Fibroblast of lung (primary cell): ENCODE measurements around the gene ZNF470. TPM values are rescaled to one million over a fixed set of nuclear protein-coding genes. Genes with fewer than 3 reads are reported as not detected.

ENCODE experiments used
- DNase-seq, 2 donors: peaks; one replicate each; pipeline versions ENCODE4 v3.0.0 to v3.0.0-alpha.2; 2010; ENCODE audit warnings: low read depth in 2 of 2
- H2AFZ ChIP-seq: 2 replicates; pipeline ENCODE4 v1.5.1; 2012; ENCODE audit warnings: low read length, control low read depth, inconsistent platforms
- H3K27ac ChIP-seq: 2 replicates; pipeline ENCODE4 v1.5.1; 2011; ENCODE audit warnings: low read length, control low read depth; ENCODE audit not compliant: insufficient read depth
- H3K27me3 ChIP-seq: 2 replicates; pipeline ENCODE4 v1.5.1; 2011; ENCODE audit warnings: mild to moderate bottlenecking, low read length; ENCODE audit not compliant: control insufficient read depth, insufficient read depth
- H3K36me3 ChIP-seq: 2 replicates; pipeline ENCODE4 v1.5.1; 2011; ENCODE audit warnings: low read length; ENCODE audit not compliant: control insufficient read depth, insufficient read depth
- H3K4me1 ChIP-seq: 2 replicates; pipeline ENCODE4 v1.5.1; 2011; ENCODE audit warnings: low read length; ENCODE audit not compliant: control insufficient read depth, insufficient read depth; ENCODE audit errors: extremely low read depth
- H3K4me2 ChIP-seq: 2 replicates; pipeline ENCODE4 v1.5.1; 2011; ENCODE audit warnings: low read length, control low read depth; ENCODE audit not compliant: insufficient read depth; ENCODE audit errors: extremely low read depth
- H3K4me3 ChIP-seq, 4 experiments: fragments of 200-600 bp in 1 of 4; sonication (generic) in 1 of 4; replicated peaks in 1 of 4; 2 replicates each; pipeline ENCODE4 v1.5.1; 2011 to 2016; ENCODE audit warnings: low read length in 4 of 4, low read depth in 3 of 4, mild to moderate bottlenecking in 3 of 4, control low read depth in 2 of 4, inconsistent platforms in 1 of 4, mixed read lengths in 1 of 4; ENCODE audit not compliant: insufficient read depth in 1 of 4; ENCODE audit errors: control extremely low read depth in 1 of 4
- H3K79me2 ChIP-seq: 2 replicates; pipeline ENCODE4 v1.5.1; 2012; ENCODE audit warnings: mild to moderate bottlenecking, low read length, inconsistent platforms; ENCODE audit not compliant: control insufficient read depth, insufficient read depth
- H3K9ac ChIP-seq: 2 replicates; pipeline ENCODE4 v1.5.1; 2011; ENCODE audit warnings: mild to moderate bottlenecking, low read length, control low read depth; ENCODE audit not compliant: insufficient read depth
- H3K9me3 ChIP-seq: 2 replicates; pipeline ENCODE4 v1.5.1; 2012; ENCODE audit warnings: low read depth, low read length; ENCODE audit not compliant: control insufficient read depth, insufficient read depth
- H4K20me1 ChIP-seq: 2 replicates; pipeline ENCODE4 v1.5.1; 2011; ENCODE audit warnings: low read length; ENCODE audit not compliant: control insufficient read depth, insufficient read depth; ENCODE audit errors: extremely low read depth
- CTCF ChIP-seq, 2 donors: IDR thresholded peaks in 1 of 2; conservative IDR thresholded peaks in 1 of 2; 1 replicate in 1 of 2; 2 replicates in 1 of 2; pipeline ENCODE4 v1.5.1; 2011 to 2012; ENCODE audit warnings: low read length in 2 of 2, control low read depth in 1 of 2, inconsistent platforms in 1 of 2, low read depth in 1 of 2, mild to moderate bottlenecking in 1 of 2
- EZH2 ChIP-seq: IDR thresholded peaks from 2 replicates; pipeline ENCODE4 v1.5.1; 2012; ENCODE audit warnings: low read length, control low read depth, mild to moderate bottlenecking; ENCODE audit errors: missing control alignments
- polyA minus RNA-seq: library from RNA; depleted of rRNA, polyadenylated mRNA; stranded (reverse); fragments of >200 nt; gene quantifications from 2 replicates; pipeline ENCODE4 v1.2.3, GENCODE V29; 2011; ENCODE audit warnings: low replicate concordance
- polyA plus RNA-seq, 2 donors: library from polyadenylated mRNA; depleted of rRNA in 1 of 2; stranded (reverse) in 1 of 2; unstranded in 1 of 2; fragments of >200 nt; gene quantifications; 2 replicates each; pipeline ENCODE4 v1.2.1, GENCODE V29; 2011 to 2012; ENCODE audit warnings: missing spikeins in 1 of 2
- total RNA-seq: library from RNA; depleted of rRNA; stranded (reverse); fragments of >200 nt; gene quantifications from 2 replicates; pipeline ENCODE4 v1.2.1, GENCODE V29; 2014

Gene ZNF470
- total RNA-seq (6.9 and 7.3 TPM in 2 replicates), polyA plus RNA-seq (2.0 and 3.0 TPM in 2 replicates), polyA minus RNA-seq (0.82 and 1.0 TPM in 2 replicates)
- 3.1 and 4.2 TPM in 2 replicates for polyA plus RNA-seq (2012)

DNA sequence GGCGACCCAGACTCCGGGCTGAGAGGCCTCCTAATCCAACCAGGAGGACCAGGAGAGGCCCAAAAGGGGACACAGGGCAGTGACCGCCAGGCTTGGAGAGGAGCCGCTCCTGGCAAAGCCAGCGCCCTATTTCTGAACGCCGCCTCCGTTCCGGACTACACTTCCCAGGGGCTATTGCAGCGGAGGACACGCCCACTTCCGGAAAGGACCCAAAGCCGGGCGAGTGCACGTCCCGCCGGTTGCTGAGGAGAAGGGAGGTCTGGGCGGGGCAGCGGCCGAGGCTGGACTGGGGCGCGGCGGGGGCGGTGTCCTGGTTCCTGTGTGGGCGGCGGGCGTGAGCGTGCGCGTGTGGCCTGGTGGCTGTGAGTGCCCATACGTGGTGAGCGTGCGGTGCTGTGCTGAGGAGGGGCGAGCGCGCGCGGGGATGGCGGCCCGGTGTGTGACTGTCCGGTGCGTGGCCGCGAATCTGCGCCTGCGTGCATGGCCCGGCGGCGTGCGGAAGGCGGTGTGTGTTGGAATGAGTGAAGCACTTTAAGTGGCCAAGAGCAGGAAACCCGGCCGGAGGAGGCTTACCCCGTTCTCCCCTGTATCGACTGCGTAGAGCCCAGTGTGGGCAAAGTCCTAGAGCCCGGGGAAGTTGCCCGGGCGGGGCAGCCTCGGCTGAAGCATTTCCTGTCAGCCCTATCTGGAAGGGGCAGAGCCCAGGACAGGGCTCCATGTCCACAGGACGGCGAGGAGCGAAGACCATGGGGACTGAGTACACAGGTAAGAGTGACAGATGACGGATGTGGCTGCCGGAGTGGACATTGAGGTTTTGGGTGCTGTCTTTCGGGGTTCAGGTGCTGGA is at the start of gene ZNF470:
TSS of gene ZNF470 (plus strand) at position 195 of the 847 bp plus-strand sequence. CDS start 2,844 bp downstream, outside the sequence.
- Histone ChIP-seq H3K9ac (peak within 1 kb of the TSS; percentile 61), H4K20me1 (no peaks in the 10 kb centered on the region), H3K4me2 (peak within 1 kb of the TSS; percentile 90), H3K79me2 (no peaks in the 10 kb centered on the region), H3K27ac (peak within 1 kb of the TSS; percentile 59), H3K36me3 (peaks cover 2% of the 10 kb centered on the region), H3K4me1 (no peaks in the 10 kb centered on the region), H2AFZ (peak within 1 kb of the TSS; percentile 100), H3K9me3 (no peaks in the 10 kb centered on the region), H3K4me3 (peak within 1 kb of the TSS; percentile 91 to 99 (median 96)), H3K27me3 (no peaks in the 10 kb centered on the region)
- DNase-seq, result peak; percentile 91
- no peak for TF ChIP-seq EZH2
- no peak for TF ChIP-seq CTCF (conservative IDR thresholded peaks at IDR 0.05 in 1 of 2, IDR thresholded peaks at IDR 0.05 in 1 of 2; ENCODE audit: low read depth in 1 of 2, low read length in 2 of 2)

GRCh38 chr19:56525214-56525860 is 41.9 kb upstream of the ZNF470 start:
- no peak for DNase-seq
- H3K27me3 ChIP-seq, result no peaks in the 10 kb centered on the region

More at GRCh38 chr19:56525214-56525860, 41.9 kb upstream of the ZNF470 start:
- TF ChIP-seq EZH2 (no peak), CTCF (conservative IDR thresholded peaks at IDR 0.05 in 1 of 2, IDR thresholded peaks at IDR 0.05 in 1 of 2; ENCODE audit: low read depth in 1 of 2, low read length in 2 of 2) (no peak)
- Histone ChIP-seq H3K79me2 (no peaks in the 10 kb centered on the region), H3K27ac (no peak overlapping the region), H3K9ac (no peak overlapping the region), H4K20me1 (no peaks in the 10 kb centered on the region), H2AFZ (no peak overlapping the region), H3K4me3 (no peak overlapping the region), H3K36me3 (no peaks in the 10 kb centered on the region), H3K4me1 (no peaks in the 10 kb centered on the region), H3K4me2 (no peak overlapping the region), H3K9me3 (no peaks in the 10 kb centered on the region)
